Endothelial cell of umbilical vein (primary cell): ENCODE results near the gene VTI1A.

ENCODE experiments used
- EZH2 ChIP-seq: IDR thresholded peaks from 2 replicates; pipeline ENCODE4 v1.6.1; 2012; ENCODE audit warnings: borderline replicate concordance, low read depth, mild to moderate bottlenecking, moderate library complexity, low read length, inconsistent platforms; ENCODE audit not compliant: severe bottlenecking
- JUN ChIP-seq: IDR thresholded peaks from 2 replicates; pipeline ENCODE4 v1.6.1; 2011; ENCODE audit warnings: borderline replicate concordance, low read depth; ENCODE audit not compliant: insufficient read length, insufficient read depth
- TF ChIP-seq, protein P1 (sequence below), 2 donors: IDR thresholded peaks; 1 replicate in 1 of 2; 2 replicates in 1 of 2; pipeline ENCODE4 v1.5.1; 2011; ENCODE audit warnings: low read length in 2 of 2, mild to moderate bottlenecking in 2 of 2, moderate library complexity in 2 of 2, control low read depth in 1 of 2, inconsistent platforms in 1 of 2, low read depth in 1 of 2; ENCODE audit not compliant: insufficient read depth in 1 of 2; ENCODE audit errors: extremely low read depth in 1 of 2

DNA sequence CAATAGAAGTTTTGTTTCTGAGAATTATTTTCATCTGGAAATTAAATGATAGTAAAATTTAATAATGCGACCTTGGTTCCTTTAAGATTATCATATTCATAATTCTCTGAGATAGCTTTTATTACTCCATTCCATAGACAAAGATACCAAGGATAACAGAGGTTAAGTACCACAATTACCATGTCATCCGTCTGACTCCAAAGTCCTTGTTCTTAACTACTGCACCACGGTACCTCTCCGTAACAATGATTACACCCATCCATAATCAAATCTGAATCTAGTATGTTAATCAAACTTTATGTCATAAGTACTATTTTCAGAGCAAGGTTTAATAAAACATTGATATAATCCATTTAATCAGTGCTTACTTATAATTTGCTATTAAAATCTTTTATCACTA, 8.7 kb upstream of the VTI1A start:
- TF ChIP-seq, protein P1, sequence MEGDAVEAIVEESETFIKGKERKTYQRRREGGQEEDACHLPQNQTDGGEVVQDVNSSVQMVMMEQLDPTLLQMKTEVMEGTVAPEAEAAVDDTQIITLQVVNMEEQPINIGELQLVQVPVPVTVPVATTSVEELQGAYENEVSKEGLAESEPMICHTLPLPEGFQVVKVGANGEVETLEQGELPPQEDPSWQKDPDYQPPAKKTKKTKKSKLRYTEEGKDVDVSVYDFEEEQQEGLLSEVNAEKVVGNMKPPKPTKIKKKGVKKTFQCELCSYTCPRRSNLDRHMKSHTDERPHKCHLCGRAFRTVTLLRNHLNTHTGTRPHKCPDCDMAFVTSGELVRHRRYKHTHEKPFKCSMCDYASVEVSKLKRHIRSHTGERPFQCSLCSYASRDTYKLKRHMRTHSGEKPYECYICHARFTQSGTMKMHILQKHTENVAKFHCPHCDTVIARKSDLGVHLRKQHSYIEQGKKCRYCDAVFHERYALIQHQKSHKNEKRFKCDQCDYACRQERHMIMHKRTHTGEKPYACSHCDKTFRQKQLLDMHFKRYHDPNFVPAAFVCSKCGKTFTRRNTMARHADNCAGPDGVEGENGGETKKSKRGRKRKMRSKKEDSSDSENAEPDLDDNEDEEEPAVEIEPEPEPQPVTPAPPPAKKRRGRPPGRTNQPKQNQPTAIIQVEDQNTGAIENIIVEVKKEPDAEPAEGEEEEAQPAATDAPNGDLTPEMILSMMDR (IDR thresholded peaks at IDR 0.05; ENCODE audit: extremely low read depth in 1 of 2, insufficient read depth in 1 of 2, low read depth in 1 of 2, low read length in 2 of 2): no peak
- TF ChIP-seq EZH2 (no peak), JUN (no peak)
